T47D (cell line): ENCODE measurements around the gene PTPN12.
"Not testable (repeated sequence)": the region's sequence is repeated elsewhere in the genome, so short reads cannot be mapped to it uniquely, and the experiment has no call there.

ENCODE experiments used
- DNase-seq, 2 experiments: peaks; one replicate each; pipeline versions ENCODE4 v3.0.0 to v3.0.0-alpha.2; 2011 to 2012; ENCODE audit warnings: low read depth in 1 of 2, low spot score in 1 of 2
- JUND ChIP-seq: IDR thresholded peaks from 2 replicates; pipeline ENCODE4 v1.6.1; 2012; ENCODE audit warnings: low read depth
- in situ Hi-C: cut with HindIII; loops from 2 replicates; pipeline ENCODE4 v1.10.0; 2016; ENCODE audit warnings: low sequenced_read_pairs, low pct_unique_long_range_greater_than_20kb

PTPN12 gene

GRCh38 chr7:77528368-77528767 lies 8.7 kb upstream of the PTPN12 start:
- no peak for DNase-seq
- in situ Hi-C loops, result no loop called here
- no peak for TF ChIP-seq JUND

- DNase-seq, result no peak
- in situ Hi-C loops, result no loop called here
These were observed 7.8 kb upstream of the PTPN12 start for GRCh38 chr7:77529279-77529678.

GRCh38 chr7:77531038-77531437 lies 6.1 kb upstream of the PTPN12 start:
- TF ChIP-seq JUND, result no peak
- in situ Hi-C loops, result no loop called here
- no peak for DNase-seq

More at GRCh38 chr7:77529279-77529678, 7.8 kb upstream of the PTPN12 start:
- no peak for TF ChIP-seq JUND

- in situ Hi-C loops, result no loop called here
- no peak for TF ChIP-seq JUND
- DNase-seq, result no peak
These were observed 4.8 kb upstream of the PTPN12 start for GRCh38 chr7:77532247-77532646.

GRCh38 chr7:77532732-77533131 lies 4.4 kb upstream of the PTPN12 start:
- DNase-seq, in situ Hi-C loops: not testable (repeated sequence)

- in situ Hi-C loops, DNase-seq: not testable (repeated sequence)
These were observed 3.0 kb upstream of the PTPN12 start for GRCh38 chr7:77534046-77534445.

- in situ Hi-C loops, result no loop called here
These were observed 1.1 kb upstream of the PTPN12 start for GRCh38 chr7:77536017-77536412.

GRCh38 chr7:77536413-77537135 lies 521 bp upstream of the PTPN12 start:
- in situ Hi-C loops, result no loop called here
- peak; percentile 98 to 100 for DNase-seq
- TF ChIP-seq JUND, result no peak

More at GRCh38 chr7:77536017-77536412, 1.1 kb upstream of the PTPN12 start:
- no peak for TF ChIP-seq JUND
- no peak for DNase-seq

GRCh38 chr7:77537778-77538280 lies 734 bp downstream of the PTPN12 start:
- in situ Hi-C loops, result no loop called here
- TF ChIP-seq JUND, result no peak
- DNase-seq, result peak; percentile 38 to 54

- in situ Hi-C loops, result no loop called here
- no peak for TF ChIP-seq JUND
- DNase-seq, result peak; percentile 79 to 90
These were observed 1.5 kb downstream of the PTPN12 start for GRCh38 chr7:77538281-77539212.

GRCh38 chr7:77540402-77540822 lies 3.3 kb downstream of the PTPN12 start:
- TF ChIP-seq JUND, result no peak
- in situ Hi-C loops, result no loop called here
- DNase-seq, result no peak

- DNase-seq, in situ Hi-C loops: not testable (repeated sequence)
These were observed 3.9 kb downstream of the PTPN12 start for GRCh38 chr7:77540993-77541392.

- in situ Hi-C loops, result no loop called here
- DNase-seq, result no peak
- TF ChIP-seq JUND, result no peak
These were observed 5.3 kb downstream of the PTPN12 start for GRCh38 chr7:77542409-77542808.
